BLaER1 (cell line): Measurements from ENCODE around the gene CRISPLD2.
"Not testable (repeated sequence)": the region's sequence is repeated elsewhere in the genome, so short reads cannot be mapped to it uniquely, and the experiment has no call there.

Experiments
- H3K27ac ChIP-seq: shearing (Covaris generic); formaldehyde crosslinking; 2 replicates; pipeline ENCODE4 v1.8.1; 2022
- H3K27me3 ChIP-seq: shearing (Covaris generic); formaldehyde crosslinking; 2 replicates; pipeline ENCODE4 v1.8.1; 2022
- H3K36me3 ChIP-seq: shearing (Covaris generic); formaldehyde crosslinking; 2 replicates; pipeline ENCODE4 v1.8.1; 2022
- H3K4me1 ChIP-seq: shearing (Covaris generic); formaldehyde crosslinking; 2 replicates; pipeline ENCODE4 v1.8.1; 2022
- H3K4me2 ChIP-seq: shearing (Covaris generic); formaldehyde crosslinking; 2 replicates; pipeline ENCODE4 v1.8.1; 2022
- H3K4me3 ChIP-seq: shearing (Covaris generic); formaldehyde crosslinking; 2 replicates; pipeline ENCODE4 v1.8.1; 2022
- H3K9ac ChIP-seq: shearing (Covaris generic); formaldehyde crosslinking; 2 replicates; pipeline ENCODE4 v1.8.1; 2022
- H3K9me3 ChIP-seq: shearing (Covaris generic); formaldehyde crosslinking; 2 replicates; pipeline ENCODE4 v1.8.1; 2022
- H4K20me1 ChIP-seq: shearing (Covaris generic); formaldehyde crosslinking; 2 replicates; pipeline ENCODE4 v1.8.1; 2022
- Cebpa-rat ChIP-seq: shearing (Covaris generic); IDR thresholded peaks from 2 replicates; pipeline ENCODE4 v1.8.1; 2022

The CRISPLD2 gene

DNA sequence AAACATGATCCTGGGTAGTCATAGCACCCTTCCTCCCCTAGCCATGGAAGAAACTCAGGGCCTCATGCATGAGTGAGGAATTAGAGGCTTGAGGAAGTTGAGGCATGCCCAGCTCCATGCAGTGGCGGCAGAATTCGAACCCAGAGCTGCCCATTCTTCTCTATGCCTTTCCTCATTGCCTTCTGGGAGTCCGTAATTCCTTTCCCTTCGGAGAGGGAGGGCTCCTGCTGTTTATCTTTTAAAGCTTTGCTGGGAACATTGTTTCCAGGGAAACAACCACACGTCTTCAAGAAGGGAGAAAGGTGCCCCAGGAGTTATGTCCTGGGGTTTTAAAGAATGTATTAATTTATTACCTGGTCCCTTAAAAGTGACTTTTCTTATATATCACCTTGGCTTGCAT lies 8.5 kb downstream of the CRISPLD2 start:
- no peaks in the 10 kb centered on the region for H3K9me3 ChIP-seq
- no peak overlapping the region for H3K4me2 ChIP-seq
- peaks cover 10% of the 10 kb centered on the region for H3K4me1 ChIP-seq
- no peaks in the 10 kb centered on the region for H3K36me3 ChIP-seq
- TF ChIP-seq Cebpa-rat, result no peak
- no peak overlapping the region for H3K27ac ChIP-seq
- H3K9ac ChIP-seq, result no peak overlapping the region
- H4K20me1 ChIP-seq, result no peaks in the 10 kb centered on the region
- H3K27me3 ChIP-seq, result no peaks in the 10 kb centered on the region
- no peak overlapping the region for H3K4me3 ChIP-seq

DNA sequence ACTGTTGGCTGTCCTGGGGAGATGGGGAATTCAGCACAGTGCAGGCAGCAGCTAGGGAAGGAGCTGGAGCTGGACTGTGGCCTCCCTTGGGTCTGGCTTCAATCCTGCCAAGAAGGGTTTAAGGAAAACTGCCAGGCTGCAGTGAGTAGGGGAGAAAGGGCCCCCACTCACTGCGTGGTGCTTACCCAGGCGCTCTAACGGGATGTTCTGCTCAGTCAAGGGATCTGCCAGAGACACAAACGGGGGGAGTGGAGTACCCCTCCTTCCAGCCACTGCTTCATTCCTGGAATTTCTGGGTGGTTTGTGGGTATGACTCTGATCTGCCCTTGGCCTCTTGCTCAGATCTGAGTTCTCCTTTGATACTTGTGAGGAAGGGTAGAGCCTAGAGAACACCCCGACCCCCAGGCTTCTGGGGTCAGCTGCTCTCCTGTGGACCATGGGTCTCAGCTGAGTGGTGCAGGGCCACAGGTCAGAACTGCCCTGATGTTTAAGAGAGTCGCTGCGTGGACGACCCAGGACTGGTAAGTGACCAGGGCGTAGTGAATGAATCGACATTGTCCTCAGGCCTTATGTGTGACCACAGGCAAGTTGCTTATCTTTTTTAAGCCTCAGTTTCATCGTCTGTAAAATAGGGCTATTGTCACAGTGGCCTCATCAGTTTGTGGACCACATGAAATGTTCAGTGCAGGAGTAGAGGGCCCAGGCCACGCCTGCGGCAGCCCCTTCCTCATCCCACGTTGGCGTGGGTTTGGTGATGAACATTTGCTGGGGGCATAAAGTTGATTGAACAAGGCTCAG lies 9.6 kb downstream of the CRISPLD2 start:
- Histone ChIP-seq H3K36me3 (no peaks in the 10 kb centered on the region), H3K4me1 (peaks cover 10% of the 10 kb centered on the region), H3K27me3 (no peaks in the 10 kb centered on the region), H3K4me3 (no peak overlapping the region), H4K20me1 (no peaks in the 10 kb centered on the region), H3K4me2 (no peak overlapping the region), H3K27ac (no peak overlapping the region), H3K9ac (no peak overlapping the region), H3K9me3 (no peaks in the 10 kb centered on the region)
- no peak for TF ChIP-seq Cebpa-rat

DNA sequence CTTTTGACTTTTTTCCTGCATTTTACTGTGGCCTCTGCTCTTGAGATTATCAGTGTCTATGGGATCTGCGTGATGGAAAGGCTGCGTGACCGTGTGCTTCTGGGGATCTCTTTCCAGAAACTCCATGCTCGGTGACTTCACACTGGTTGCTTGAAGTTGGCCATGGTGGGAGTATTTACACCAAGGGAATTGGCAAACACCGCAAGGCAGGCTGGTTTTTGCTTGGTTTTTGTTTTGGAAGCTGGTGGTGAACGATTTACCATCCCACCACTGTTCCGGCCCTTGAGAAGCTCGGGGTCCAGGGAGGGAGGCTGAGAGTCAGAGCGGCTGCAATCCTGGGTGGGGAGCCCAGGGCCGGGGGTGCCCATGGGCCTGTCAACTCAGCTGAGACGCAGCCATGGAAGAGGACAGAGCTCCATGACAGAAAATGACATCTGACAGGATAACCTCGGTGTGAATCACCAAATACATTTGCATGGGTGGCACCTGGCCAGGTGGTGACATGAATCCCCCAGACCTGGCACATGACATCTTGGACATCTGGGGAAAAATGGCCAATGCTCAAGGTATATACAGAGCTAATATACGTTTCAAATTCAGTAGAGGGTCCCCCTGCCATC lies 11.1 kb downstream of the CRISPLD2 start:
- peaks cover 10% of the 10 kb centered on the region for H3K4me1 ChIP-seq
- H3K4me3 ChIP-seq, result no peak overlapping the region
- H3K9me3 ChIP-seq, result no peaks in the 10 kb centered on the region
- no peaks in the 10 kb centered on the region for H3K27me3 ChIP-seq
- no peaks in the 10 kb centered on the region for H4K20me1 ChIP-seq
- no peaks in the 10 kb centered on the region for H3K36me3 ChIP-seq
- no peak overlapping the region for H3K4me2 ChIP-seq
- no peak overlapping the region for H3K9ac ChIP-seq
- TF ChIP-seq Cebpa-rat, result no peak
- H3K27ac ChIP-seq, result no peak overlapping the region

DNA sequence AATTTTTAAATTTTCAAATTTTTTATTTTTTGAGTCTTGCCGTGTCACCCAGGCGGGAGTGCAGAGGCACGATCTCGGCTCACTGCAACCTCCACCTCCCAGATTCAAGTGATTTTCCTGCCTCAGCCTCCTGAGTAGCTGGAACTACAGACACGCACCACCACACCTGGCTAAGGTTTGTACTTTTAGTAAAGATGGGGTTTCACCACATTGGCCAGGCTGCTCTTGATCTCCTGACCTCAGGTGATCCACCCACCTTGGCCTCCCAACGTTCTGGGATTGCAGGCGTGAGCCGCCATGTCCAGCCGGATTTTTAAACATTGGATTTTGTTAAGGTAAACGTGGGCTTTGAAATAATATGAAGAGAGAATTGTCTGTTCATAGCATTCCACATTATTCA lies 11.9 kb downstream of the CRISPLD2 start:
- not testable (repeated sequence) for H3K9ac ChIP-seq, H3K4me2 ChIP-seq, H3K36me3 ChIP-seq, H3K27ac ChIP-seq, H4K20me1 ChIP-seq, H3K27me3 ChIP-seq, H3K4me3 ChIP-seq, H3K9me3 ChIP-seq
- H3K4me1 ChIP-seq, result peaks cover 10% of the 10 kb centered on the region

DNA sequence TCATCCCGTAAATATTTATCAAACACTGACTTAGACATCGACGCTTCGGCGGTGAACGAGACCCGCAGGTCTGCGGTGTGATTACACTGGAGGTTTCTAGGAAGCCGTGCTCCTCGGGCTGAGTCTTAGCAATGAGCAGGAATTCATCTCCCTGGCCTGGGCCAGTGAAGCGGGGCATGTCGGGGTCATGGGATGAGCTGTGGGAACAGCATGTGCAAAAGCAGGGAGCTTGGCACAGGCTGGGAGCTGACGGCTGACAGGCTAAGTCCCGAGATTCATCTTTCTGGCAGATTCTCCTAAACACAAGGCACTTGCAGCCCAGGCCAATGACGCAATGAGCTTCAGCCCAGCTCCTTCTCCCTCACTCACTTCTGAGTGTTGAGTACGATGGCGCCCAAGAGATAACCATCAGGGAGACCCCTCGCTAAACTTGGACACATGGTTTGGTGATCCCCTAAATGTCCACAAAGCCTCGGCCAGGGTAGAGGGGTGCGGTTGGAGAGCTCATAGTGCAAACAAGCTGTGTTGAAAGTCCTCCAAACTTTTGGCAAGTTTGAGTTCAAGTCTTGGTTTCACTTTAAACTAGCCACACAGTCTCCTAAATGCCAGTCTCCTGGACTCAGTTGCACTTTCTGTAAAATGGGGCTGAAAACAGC lies 12.8 kb downstream of the CRISPLD2 start:
- H3K4me2 ChIP-seq, result no peak overlapping the region
- H3K4me3 ChIP-seq, result no peak overlapping the region
- no peak overlapping the region for H3K9ac ChIP-seq

DNA sequence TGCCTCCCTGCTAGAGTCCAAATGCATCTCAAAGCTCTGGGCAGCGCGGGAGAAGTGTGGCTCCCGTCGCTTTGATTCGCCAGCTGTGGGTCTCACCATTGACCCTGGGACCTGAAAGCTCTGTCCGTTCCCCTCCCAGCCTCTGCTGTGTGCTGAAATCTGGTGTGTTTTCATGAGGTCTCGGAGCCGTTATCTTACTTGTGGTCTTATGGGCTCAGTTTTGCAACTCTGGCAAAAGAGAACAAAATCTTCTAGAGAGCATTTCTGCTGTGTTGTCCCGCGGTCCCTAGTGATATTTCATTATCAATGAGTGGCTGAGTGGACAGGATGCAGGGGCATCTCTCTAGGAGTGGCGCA lies 13.3 kb downstream of the CRISPLD2 start:
- H3K4me3 ChIP-seq, result no peak overlapping the region
- no peak overlapping the region for H3K9ac ChIP-seq
- H3K36me3 ChIP-seq, result no peaks in the 10 kb centered on the region
- no peak overlapping the region for H3K4me2 ChIP-seq
- no peaks in the 10 kb centered on the region for H4K20me1 ChIP-seq
- no peak for TF ChIP-seq Cebpa-rat
- H3K27me3 ChIP-seq, result no peaks in the 10 kb centered on the region
- H3K9me3 ChIP-seq, result no peaks in the 10 kb centered on the region
- H3K27ac ChIP-seq, result no peak overlapping the region
- no peaks in the 10 kb centered on the region for H3K4me1 ChIP-seq

More for the DNA sequence above, 12.8 kb downstream of the CRISPLD2 start:
- TF ChIP-seq Cebpa-rat, result no peak
- no peaks in the 10 kb centered on the region for H3K27me3 ChIP-seq
- no peaks in the 10 kb centered on the region for H4K20me1 ChIP-seq
- H3K9me3 ChIP-seq, result no peaks in the 10 kb centered on the region
- peaks cover 4% of the 10 kb centered on the region for H3K4me1 ChIP-seq
- H3K36me3 ChIP-seq, result no peaks in the 10 kb centered on the region
- H3K27ac ChIP-seq, result no peak overlapping the region

DNA sequence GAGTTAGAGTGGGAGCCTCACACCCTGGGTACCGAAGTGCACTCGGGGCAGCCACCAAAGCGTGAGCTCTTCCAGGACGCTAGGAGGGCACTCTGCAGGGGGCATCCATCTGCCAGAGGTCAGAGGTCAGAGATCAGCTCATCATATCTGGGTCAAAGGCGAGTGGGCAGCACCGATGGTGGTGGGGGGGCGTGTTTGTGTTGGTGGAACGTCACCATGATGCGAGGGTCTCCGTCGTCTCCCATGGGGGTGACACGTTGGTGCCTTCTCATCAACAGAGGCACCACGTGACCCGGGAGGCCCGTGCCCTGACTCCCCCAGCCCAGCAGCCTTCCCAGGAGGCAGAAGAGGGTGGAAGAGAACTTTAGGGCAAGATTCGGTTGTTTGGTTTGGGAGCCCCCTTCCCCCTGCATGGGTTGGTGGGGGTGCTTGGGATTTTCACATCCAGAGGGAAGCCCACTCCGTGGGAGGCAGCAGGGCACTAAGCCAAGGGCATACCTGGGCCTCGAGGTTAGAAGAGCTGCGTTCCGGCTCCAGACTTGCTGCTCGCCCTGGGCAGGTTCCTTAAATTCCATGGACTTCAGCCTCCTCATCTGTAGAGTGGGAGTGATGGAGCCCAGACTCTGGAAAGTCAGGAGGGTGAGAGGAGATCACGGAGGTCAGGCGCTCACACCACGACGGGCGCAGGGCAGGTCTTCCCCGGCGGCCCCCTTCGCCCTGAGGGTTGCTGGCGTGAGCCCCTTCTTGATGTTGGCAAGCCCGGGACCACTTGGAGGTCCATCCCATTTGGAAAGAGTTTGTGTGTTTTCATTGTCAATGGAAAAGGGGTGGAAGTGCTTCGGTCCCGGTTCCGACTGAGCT lies 14.0 kb downstream of the CRISPLD2 start:
- H3K27ac ChIP-seq, result no peak overlapping the region
- no peaks in the 10 kb centered on the region for H3K9me3 ChIP-seq
- H3K9ac ChIP-seq, result no peak overlapping the region
- H4K20me1 ChIP-seq, result no peaks in the 10 kb centered on the region
- no peak overlapping the region for H3K4me2 ChIP-seq
- no peaks in the 10 kb centered on the region for H3K27me3 ChIP-seq
- TF ChIP-seq Cebpa-rat, result no peak
- H3K36me3 ChIP-seq, result no peaks in the 10 kb centered on the region
- H3K4me3 ChIP-seq, result no peak overlapping the region
- no peaks in the 10 kb centered on the region for H3K4me1 ChIP-seq

DNA sequence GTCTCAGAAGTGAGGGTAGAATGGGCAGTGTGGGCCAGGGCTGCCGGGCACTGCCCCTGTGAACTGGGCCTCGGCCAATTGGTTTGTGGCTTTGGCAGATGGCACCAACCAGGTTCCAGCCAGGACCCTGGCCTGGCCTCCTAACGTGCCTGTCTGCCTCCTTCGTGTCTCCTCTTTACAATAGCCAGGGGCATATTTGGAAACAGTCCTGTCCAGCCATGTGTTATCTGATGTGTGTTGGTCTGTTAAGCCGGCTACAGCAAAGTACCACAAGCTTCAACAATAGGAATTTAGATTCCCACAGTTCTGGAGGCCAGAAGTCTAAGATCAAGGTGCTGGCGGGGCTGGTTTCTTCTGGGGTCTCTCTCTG lies 14.6 kb downstream of the CRISPLD2 start:
- Histone ChIP-seq H3K9ac (no peak overlapping the region), H3K27me3 (no peaks in the 10 kb centered on the region), H3K9me3 (no peaks in the 10 kb centered on the region), H3K4me1 (no peaks in the 10 kb centered on the region), H3K4me3 (no peak overlapping the region), H3K4me2 (no peak overlapping the region), H4K20me1 (no peaks in the 10 kb centered on the region), H3K27ac (no peak overlapping the region), H3K36me3 (no peaks in the 10 kb centered on the region)
- TF ChIP-seq Cebpa-rat, result no peak

DNA sequence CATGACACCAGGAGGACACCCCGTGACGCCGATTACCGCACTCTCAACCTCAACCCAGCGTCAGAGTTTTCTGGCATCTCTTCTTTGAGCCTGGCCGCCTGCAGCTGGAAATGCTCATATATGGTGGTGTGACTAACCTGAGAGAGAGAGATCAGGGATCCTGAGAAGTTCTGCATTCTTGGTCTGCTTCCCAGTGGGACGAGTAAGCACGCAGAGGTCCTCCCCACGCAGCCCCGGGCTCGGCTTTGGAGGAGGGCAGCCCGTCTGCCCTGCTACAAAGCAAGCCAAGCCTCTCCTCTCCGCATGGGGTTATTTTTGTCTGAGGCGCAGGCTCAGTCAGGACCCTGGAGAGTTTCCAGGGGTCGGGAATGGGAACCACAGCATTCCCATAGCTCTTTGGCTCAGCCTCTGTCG lies 16.5 kb downstream of the CRISPLD2 start:
- no peaks in the 10 kb centered on the region for H4K20me1 ChIP-seq
- TF ChIP-seq Cebpa-rat, result no peak
- H3K9ac ChIP-seq, result no peak overlapping the region
- no peaks in the 10 kb centered on the region for H3K36me3 ChIP-seq
- H3K9me3 ChIP-seq, result no peaks in the 10 kb centered on the region
- H3K4me2 ChIP-seq, result no peak overlapping the region
- H3K27me3 ChIP-seq, result peaks cover 5% of the 10 kb centered on the region; the same call in 1 of the 2 replicates
- no peak overlapping the region for H3K27ac ChIP-seq
- H3K4me3 ChIP-seq, result no peak overlapping the region
- no peaks in the 10 kb centered on the region for H3K4me1 ChIP-seq
